ENCODE data around the gene GAS7. TPM values are rescaled to one million over a fixed set of nuclear protein-coding genes. Genes with fewer than 3 reads are reported as not detected.
A peak's percentile ranks its signal among the peaks of the same experiment; 100 is the strongest.

The GAS7 gene
- total and polyA plus RNA-seq, 10 of the 15 experiments (the other 5 are each of a cell fraction or from before 2014, with no cell fraction given) = 2.3 to 53.4 (median 24.0) TPM

- Histone ChIP-seq H3K27ac (ENCODE audit: control insufficient read depth, insufficient read depth) (no peak overlapping the region), H4K20me1 (ENCODE audit: control insufficient read depth, insufficient read depth) (no peaks in the 10 kb centered on the region), H3K4me2 (ENCODE audit: control insufficient read depth, insufficient read depth) (peak overlapping the region; percentile 66; the same call in 1 of the 2 replicates), H3K27me3 (replicated peaks in 1 of 2; ENCODE audit: control insufficient read depth in 2 of 2, insufficient read depth in 2 of 2, low read length in 1 of 2) (peaks cover 0 to 1% of the 10 kb centered on the region in 2 experiments; a peak in 1 of 4 replicates), H3K79me2 (ENCODE audit: control insufficient read depth, insufficient read depth, low read length) (no peaks in the 10 kb centered on the region), H3K9ac (ENCODE audit: control insufficient read depth, insufficient read depth, low read length) (no peak overlapping the region), H3K4me3 (no peak overlapping the region), H3K36me3 (ENCODE audit: control insufficient read depth in 2 of 2, insufficient read depth in 2 of 2, low read length in 1 of 2) (no peaks in the 10 kb centered on the region), H3K4me1 (ENCODE audit: control insufficient read depth, insufficient read depth, low read length) (peaks cover 39% of the 10 kb centered on the region), H3K9me3 (replicated peaks; ENCODE audit: control insufficient read depth, insufficient read depth, low read length) (no peaks in the 10 kb centered on the region; the same call in 2 of the 3 replicates), H2AFZ (ENCODE audit: control insufficient read depth, low read depth, low read length) (peak overlapping the region; percentile 56; the same call in 1 of the 2 replicates)
- ChIA-PET RAD21 (ENCODE audit: unreplicated experiment) (no interaction called here), POLR2A (interaction anchor here (0.7 kb wide), 1 partner anchor 15 kb away, joined by 3 read pairs; no protein-coding TSS in a partner anchor), SMC1A (ENCODE audit: uncharacterized antibody, unreplicated experiment) (interaction anchor here (0.8 to 1.8 kb wide), 2 partner anchors 32 to 41 kb away, joined by 3 read pairs; no protein-coding TSS in a partner anchor), CTCF (interaction anchor here (0.6 to 1.2 kb wide), 2 partner anchors 41 to 248 kb away, joined by 3 to 6 read pairs; no protein-coding TSS in a partner anchor)
- BruUV-seq (replicated peaks) = no TSS peak
- FAIRE-seq = no peak
- TF ChIP-seq ZBTB11 (CRISPR knock-in tag; IDR thresholded peaks at IDR 0.05) = no peak
- TF ChIP-seq MXI1 (IDR thresholded peaks at IDR 0.05; ENCODE audit: low read depth, low read length) = no peak
- no peak for TF ChIP-seq ATF3 (IDR thresholded peaks at IDR 0.05; ENCODE audit: borderline replicate concordance, extremely low read depth, low read depth, low read length)
- in situ Hi-C loops (cut with MboI) (no loop called here), intact Hi-C loops (cut with micrococcal nuclease; ENCODE audit: unreplicated experiment) (no loop called here)
- WGBS (ENCODE audit: insufficient coverage, insufficient replicate concordance, low lambda C conversion rate, missing lambda C conversion rate) = 50% methylated on average over 4 of the region's 4 CpGs
- ATAC-seq = no peak
- no peak for DNase-seq (ENCODE audit: low read depth, low spot score)
Measured at GRCh38 chr17:10115536-10115932, 82.9 kb downstream of the GAS7 start.
